GM19467 (cell line): ENCODE data around the gene SEMA3F.

ENCODE experiments used
- ATAC-seq: cut with Tn5 transposase; IDR thresholded peaks from one replicate; pipeline ENCODE4 v1.9.1; 2021; ENCODE audit warnings: mild to moderate bottlenecking, moderate library complexity; ENCODE audit not compliant: unreplicated experiment

The SEMA3F gene

DNA sequence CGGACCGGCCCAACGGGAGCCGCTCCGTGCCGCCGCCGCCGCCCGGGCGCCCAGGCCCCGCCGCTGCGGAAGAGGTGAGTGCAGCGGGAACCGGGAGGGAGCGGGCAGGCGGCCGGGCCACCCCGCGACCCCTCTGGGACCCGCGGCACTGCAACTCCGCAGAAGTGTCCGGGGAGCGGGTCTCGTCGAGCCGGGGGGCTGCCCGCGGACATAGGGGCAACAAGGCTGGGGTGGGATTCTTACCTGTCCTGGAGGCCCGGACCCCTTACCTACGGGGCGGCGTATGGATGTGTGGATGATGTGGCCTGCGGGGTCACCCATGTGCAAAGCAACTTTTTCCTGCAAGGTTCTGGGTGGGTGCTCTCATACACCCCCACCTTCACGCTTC, 361 bp downstream of the SEMA3F start:
- peak; percentile 11 for ATAC-seq

DNA sequence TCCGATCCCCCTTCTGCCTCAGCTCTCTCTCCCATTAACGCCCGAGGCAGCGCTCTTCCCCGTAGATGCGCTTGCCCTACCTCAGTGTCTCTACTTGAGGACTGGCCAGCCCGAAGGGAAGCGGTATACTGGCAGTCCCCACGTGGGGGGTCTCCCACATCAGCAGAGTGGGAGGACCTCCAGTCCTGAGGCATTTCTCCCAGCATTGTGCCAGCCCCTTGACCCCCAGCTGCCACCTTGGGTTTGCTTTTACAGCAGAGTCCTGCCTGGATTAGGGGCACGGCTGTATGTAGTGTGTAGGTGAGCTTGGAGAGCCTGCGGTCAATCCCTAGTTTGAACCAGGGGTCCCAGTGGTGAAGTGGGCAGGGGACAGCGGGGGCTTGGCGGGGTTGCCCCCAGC, 767 bp downstream of the SEMA3F start:
- ATAC-seq, result no peak

DNA sequence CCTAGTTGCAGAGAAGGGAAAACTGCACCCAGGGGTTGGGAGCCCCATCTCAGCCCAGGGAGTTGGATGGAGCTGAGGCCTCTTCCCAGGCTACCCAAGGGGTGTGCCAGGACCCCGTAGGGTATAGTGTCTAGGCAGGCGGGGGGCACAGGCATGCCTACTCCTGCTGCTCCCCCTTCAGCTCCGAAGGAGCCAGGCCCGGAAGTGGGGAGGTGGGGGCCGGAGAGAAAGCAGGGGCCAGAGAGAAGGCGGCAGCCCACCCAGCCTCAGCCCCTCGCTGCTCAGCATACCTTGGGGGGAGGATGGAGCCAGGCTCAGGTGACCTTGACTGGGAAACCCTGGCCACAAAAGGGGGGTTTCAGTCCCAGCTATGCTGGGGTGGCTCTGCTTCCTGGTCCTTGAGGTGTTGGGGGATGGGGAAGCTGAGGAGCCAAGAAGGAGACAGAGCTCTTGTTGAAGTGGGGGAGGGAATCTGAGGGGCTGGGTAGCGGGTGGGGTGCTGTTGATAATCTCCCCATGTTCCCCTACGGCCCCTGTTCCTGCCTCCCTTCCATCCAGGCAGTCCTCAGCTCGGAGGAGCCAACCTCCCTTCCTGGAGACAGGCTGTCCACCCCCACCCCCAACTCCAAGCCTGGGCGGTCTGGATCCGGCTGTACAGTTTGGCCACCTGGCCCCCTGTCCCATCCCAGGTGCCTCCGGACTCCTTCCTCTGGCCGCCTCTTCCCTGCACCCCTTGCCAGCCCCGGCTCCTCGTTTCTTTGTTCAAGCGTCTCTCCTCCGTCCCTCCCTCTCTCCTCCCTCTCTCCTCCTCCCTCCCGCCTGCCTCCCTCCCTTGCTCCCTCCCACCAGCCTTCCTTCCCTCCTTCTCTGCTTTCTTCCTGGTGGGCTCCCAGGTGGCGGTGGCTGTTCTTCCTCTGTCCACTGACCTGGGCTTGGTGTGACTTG, 1.7 kb downstream of the SEMA3F start:
- ATAC-seq, result no peak

DNA sequence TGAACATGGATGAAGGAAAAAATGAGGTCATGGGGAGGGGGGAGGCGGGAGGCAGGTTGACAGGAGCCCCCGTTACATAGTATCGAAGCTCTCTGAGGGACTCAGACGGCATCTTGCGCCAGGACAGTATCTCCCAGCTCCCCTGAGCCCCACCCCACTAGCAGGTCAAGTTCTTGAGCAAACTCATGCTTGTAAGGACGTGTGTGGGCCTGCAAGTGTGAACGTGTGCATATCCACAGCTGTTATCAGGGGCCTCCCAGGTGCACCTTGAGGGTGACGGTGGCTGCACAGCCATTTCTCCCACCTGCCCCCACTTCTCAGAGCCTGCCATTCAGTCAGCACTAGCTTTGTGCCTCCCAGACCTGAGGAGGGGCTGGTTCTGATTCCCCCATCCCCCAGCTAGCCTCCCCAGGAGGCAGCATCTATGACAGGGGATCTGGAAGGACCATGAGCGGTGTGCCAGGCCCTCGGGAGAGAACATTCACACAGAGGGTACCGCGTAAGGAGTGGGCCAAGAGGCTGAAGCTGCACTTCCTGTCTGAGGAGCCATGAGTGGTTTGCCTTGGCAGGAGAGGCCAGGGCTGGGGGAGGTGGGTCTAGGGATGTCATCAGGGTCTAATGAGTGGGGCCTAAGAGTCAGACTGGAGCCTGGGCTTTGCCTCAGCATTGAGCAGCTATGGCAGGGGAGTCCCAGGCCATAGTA, 2.9 kb downstream of the SEMA3F start:
- ATAC-seq, result no peak

DNA sequence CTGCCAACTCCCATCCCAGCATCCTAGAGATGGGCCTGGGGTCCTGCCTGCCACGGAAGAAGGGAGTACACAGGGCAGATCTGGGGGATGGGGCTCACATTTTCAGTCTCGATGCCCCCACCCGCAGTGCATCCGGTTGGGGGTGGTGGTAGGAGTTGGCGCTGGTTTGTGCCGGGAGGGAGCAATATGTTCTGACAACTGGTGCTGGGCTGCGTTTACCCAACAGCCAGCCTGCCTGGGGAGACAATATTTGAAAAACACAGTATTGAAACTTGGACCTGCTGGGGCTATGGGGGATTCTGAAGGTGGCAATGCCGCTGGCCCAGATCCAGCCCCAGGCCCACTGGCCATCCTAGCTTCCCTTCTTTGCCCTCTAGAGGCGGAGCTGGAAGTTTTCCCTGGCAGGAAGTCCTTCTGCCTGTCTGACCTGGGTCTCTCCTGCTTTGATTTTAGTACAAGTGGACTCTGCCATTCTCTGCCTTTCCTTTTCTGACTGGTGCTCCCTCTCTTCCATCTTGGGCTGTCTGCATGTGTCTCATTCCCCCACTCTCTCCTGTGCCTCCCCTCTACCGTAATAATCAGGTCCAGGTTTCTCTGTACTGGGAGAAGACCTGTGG, 3.5 kb downstream of the SEMA3F start:
- no peak for ATAC-seq

- ATAC-seq, result no peak
Observed at GRCh38 chr3:50160561-50160983, 5.4 kb downstream of the SEMA3F start.

- no peak for ATAC-seq
Observed at GRCh38 chr3:50161320-50161719, 6.2 kb downstream of the SEMA3F start.

DNA sequence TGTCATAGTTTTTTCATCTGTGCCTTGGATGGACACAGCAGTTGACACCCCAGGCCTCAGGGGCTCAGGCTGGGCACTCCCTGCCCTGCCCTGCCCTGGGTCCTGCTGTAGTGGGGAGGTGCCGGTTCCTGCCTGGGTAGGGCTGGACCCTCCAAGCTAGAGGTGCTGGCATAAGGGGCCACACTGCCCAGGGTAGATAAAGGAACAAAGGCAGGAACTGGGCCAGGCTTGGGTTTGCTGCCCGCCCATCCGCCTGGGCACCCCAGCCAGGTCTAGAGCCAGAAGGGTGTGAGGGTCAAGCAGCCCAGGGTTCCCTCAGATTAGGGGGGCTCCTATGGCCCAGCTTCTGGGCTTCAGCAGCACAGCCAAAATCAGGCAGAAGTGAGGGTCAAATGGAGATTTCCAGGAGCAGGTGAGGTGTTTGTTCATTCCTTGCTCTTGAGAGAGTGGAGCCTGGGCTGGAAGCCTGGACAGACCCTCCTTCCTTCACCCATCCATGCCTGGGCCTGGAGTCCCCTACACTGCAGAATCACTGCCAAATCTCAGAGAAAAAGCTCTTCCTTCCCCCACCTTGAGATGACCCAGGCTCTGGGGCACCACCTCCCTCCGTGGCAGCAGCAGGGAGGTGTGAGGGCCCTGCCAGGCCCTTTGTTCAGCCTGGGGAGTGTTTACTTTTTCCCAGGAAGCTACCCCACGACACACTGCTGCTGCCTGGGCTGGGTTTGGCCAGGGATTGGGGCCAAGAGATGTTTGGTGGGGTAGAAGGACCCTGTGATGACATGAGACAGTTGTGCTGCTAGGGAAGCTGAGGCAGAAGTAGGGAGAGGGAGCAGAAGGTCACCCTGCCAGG, 7.1 kb downstream of the SEMA3F start:
- ATAC-seq, result no peak

DNA sequence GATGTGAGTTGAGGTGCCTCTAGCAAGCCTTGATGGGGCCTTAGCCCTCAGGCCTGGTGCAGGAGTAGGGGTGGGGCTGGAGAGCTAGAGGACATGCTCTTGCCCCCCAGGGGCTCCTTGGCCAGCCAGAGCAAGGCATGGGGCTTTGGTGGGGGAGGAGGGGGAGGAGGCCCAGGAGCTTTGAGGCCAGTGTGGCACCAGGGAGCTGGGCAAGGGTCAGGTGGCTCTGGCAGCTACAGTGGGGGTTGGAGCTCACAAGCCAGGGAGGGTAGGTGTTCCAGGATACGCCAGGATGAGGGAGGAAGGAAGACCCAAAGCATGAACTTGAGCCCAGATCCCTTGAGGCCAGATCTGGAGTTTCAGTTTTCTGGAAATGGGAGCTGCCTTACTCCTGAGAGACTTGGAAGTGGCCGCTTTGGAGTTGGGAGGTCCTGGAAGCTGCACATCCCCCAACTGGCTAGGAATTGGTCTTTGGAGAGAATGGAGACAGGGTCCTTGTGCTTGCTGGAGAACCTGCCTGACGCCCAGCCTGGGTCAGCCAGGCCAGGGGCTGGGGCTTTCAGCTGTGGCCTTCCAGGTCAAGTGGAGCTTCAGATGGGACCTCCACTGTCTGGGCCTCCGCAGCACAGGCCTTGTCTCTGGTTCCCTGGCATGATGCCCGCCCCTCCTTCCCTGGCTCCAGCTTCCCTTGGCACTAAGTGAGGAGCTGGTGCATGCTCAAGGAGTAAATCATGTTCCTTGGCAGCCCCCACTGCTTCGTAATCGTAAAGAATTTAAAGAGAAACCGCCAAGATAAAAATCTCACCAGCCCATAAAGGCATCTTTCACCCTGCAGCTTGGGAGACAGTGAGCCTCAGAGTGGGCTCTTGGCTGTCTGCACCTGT, 8.7 kb downstream of the SEMA3F start:
- ATAC-seq, result no peak

DNA sequence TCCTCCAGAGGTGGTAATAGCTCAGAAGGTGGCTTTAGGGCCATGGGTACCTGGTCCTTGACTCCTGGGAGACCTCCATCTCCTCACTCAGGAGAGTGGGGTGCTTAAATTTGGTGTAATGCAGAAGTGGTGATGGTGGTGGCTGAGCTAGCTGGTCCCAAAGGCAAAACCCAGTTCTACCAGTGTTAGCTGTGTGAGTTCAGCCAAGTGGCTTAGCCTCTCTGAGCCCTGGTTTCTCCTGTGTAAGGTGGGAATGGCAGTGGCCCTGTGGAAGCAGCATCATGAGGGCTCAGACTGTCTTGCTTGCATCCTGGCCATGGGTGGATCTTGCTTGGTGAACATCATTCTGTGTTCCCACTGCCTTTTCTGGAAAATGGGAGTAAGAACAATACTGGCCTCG, 9.4 kb downstream of the SEMA3F start:
- no peak for ATAC-seq

GRCh38 chr3:50164984-50165909, 10.1 kb downstream of the SEMA3F start:
- ATAC-seq, result no peak

DNA sequence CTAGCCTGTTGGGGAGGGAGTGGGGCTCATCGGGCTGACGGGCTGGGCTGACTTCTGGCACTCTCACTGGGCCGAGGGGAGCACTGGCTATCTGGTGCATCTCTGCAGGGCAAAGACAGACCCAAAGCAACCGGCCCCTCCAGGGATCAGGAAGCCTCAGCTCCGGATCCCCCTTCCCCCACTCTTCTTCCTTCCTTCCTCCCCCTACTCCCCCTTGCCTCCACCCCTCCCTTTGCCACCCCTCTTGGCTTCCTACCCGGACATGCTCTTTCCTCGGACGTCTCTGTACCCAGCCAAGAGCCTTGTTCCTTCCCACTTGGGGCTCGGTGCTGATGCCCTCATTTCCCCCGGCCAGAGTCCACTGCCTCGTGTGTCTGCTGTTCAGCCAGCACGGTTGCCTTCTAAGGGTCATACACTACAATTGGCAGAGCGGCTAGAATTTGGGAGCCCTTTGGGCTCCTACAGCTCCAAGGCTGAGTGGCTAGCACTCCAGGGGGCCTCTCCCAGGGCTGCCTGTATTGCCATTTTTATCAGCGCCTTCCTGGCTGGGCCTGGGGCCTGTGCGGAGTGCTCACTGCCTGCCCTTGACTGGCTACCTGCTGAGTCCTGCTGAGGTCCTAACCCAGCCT, 10.9 kb downstream of the SEMA3F start:
- no peak for ATAC-seq

DNA sequence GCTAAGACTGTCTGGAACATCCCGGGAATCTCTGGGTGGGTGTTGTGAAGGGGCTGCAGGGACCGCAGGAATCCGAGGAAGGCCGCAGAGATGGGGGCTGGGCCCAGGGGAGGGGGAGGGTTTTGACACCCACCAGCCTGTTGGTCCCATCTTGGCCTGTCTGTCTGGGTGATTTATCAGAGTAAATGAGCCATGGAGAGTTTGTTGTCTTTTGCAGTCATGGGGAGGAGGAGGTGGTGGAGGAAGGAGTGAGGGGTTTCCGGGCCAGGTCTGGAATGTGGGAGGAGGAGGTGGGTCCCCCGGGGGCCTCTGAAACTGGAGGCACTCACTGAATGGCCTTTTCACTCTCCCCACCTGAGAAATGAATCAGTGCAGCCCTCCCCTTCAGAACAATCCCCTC, 11.5 kb downstream of the SEMA3F start:
- ATAC-seq, result no peak

GRCh38 chr3:50167069-50167840, 12.1 kb downstream of the SEMA3F start:
- no peak for ATAC-seq

DNA sequence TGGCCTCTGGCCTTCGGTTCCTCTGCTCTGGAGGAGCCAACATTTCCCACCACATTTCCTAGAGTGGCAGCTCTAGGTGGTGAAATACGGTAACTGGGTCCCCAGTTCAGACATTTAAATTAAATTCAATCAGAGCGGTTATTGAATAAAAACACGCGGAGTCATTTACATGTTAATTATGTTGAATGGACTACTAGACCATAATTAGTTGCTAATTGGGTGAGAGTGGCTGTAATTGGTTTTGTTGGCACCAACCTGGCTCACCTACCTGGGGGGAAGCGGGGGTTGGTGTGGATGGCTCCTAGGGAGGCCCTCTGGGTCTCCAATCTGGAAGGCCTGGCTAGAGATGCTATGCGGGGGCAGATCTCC, 12.7 kb downstream of the SEMA3F start:
- no peak for ATAC-seq

GRCh38 chr3:50168388-50168787, 13.3 kb downstream of the SEMA3F start:
- ATAC-seq, result no peak

- ATAC-seq, result no peak
Observed at GRCh38 chr3:50168791-50169190, 13.7 kb downstream of the SEMA3F start.
